Suppressor macrophage (primary cell): Measurements from ENCODE around the gene PRCC.

ENCODE experiments used
- DNase-seq, 4 experiments: peaks; one replicate each; pipeline ENCODE4 v3.0.0-alpha.2; 2020 to 2022

The PRCC gene

GRCh38 chr1:156814571-156815260 is 47.4 kb downstream of the PRCC start:
- no peak for DNase-seq

DNA sequence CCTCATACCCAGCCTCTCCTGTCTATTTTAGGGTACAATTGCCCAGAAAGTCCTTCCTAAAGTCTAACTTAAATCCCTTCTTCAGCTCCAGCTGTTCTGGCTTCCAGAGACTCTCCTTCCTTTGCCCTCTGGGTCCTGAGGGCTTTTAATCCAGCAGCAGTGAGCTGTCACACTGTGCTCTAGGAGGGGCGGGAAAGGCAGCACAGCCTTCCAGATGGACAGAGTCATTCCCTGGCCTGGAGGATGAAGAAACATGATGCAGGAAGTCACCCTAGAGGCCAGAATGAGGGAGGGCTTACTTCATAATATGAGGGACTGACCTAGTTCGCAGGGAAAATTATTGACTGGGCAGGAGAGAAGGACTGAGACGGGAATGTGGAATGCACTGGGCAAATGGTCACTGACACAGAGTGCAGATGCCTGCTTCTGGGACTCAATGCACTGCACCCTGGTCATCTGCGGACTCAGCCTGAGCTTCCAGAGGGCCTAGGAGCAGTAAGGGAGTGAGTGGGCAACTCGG is 48.0 kb downstream of the PRCC start:
- DNase-seq = no peak

- no peak for DNase-seq
These were observed 48.7 kb downstream of the PRCC start for GRCh38 chr1:156815961-156816422.

GRCh38 chr1:156816561-156817328 is 49.4 kb downstream of the PRCC start, which contains the start of gene SH2D2A:
Gene SH2D2A, minus strand, starts transcription at chr1:156816848. Its CDS starts 140 bp downstream, at chr1:156816708.
- peak; percentile 41 to 62 (median 57) for DNase-seq

DNA sequence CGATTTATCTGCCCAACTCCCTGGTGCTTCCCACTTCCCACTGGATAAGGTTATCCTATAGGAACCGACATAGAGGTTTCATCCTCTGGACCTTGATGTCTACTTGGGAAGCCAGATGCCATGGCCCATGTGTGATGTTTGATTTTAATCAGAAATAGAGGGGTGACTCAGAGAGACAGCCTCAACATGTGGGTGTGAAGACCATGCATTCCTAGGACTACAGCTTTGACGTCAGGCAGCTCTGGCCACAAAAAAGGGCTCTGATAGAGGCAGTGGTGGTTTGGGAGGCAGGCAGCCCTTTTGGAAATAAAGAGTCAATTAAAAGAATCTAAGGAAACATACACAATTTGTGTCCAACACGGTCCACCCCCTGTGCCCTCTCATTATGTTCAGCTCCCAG is 54.5 kb downstream of the PRCC start:
- DNase-seq = no peak

- no peak for DNase-seq
These were observed 55.3 kb downstream of the PRCC start for GRCh38 chr1:156822680-156823079.

DNA sequence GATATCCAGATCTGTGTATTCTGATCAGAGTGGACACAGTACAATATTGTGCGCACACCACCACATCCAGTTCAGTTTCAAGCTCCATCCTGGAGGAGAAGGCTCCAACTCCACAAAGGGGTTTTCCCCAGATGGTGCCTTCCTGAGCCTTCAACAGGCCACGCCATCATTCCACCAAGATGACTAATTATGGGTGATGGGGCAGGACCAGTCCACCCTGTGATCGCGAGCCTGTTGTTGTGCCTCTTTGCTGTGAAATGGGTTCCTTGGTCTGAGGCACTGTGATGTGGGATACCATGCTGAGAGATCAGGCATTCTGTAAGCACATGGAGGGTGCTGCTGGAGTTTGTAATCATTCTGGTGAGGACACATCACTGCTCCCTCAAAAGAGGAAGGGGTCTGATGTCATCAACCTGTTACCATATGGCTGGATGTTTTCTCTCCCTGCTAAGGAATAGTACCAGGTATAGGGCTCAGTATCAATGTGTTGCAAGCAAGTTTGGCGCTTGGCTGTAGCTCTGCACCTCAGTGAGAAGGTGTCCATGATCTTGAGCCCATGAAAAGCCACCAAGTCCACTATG is 56.0 kb downstream of the PRCC start:
- DNase-seq = peak in 2 of 4 experiments; percentile 20 to 28

- DNase-seq = no peak
These were observed 59.3 kb downstream of the PRCC start for GRCh38 chr1:156826630-156827029.

DNA sequence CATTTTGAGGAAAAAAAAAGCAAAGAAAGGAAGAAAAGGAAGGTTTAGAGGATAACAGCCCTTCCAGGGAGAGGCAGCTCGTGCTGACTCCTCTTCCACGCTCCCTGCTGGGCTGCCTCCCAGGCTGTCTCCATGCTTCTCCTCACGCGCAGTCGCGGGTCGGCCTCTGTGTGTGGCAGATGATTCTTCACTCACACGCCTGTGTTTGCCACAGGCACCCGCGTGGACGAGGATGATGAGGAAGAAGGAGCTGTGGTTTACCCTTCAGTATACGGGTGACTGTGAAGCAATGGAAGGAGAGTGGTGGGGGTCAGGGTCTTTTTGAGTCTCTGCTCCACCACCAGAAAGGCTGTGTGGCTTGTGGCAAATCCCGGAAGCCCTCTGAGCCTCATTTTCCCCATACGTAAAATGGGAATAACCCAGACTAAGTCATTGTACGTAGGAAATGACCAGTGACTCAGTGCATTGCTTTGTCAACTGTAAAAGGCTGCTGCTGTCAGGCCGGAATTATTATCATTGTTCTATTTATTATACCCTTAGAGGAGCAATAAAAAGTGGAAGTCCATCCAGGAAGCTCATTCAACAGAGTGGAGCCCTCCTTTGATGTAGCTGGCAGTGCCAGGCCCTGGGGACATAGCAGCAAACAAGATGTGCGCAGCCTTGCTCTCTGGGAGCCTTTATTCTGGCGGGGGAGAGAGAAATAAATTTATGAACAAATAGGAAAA is 61.2 kb downstream of the PRCC start:
- DNase-seq = no peak

GRCh38 chr1:156832434-156832833 is 65.1 kb downstream of the PRCC start:
- no peak for DNase-seq

DNA sequence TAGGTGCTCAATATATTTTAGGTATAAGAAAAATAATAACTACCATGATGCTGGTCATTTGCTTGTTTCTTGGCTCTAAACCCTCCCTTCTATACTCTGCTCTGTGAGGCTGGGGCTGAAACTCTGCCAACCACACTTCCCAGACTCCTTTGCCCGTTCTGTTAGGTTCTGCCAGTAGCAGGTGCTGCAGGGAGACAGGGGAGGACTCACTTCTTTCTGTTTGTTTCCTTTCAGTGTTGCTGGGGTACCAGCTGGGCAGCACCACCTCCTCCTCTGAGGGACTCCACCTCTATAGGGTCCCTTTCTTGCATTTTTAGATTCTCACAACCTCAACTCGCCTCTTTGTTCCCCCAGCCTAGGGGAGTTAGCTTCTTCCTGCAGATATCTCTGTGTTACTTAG is 66.3 kb downstream of the PRCC start:
- DNase-seq = no peak

DNA sequence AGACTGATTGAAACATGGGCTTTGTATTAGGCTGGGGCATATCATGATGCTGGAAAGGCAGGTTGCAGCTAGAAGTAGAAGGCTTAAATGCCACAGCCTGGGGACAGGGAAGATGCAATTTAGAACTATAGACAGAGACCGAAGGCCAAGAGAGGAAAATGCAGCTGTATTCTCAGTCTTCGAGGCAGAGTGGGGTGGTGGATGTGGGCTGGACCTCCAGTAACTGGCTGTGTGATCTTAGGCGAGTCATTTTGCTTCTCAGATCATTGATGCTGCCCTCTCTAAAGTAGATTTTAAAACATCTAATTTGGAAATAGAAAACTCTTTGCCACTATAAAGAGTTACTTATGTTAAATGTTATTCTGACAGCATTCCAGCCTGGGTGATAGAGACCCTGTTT is 67.0 kb downstream of the PRCC start:
- no peak for DNase-seq

DNA sequence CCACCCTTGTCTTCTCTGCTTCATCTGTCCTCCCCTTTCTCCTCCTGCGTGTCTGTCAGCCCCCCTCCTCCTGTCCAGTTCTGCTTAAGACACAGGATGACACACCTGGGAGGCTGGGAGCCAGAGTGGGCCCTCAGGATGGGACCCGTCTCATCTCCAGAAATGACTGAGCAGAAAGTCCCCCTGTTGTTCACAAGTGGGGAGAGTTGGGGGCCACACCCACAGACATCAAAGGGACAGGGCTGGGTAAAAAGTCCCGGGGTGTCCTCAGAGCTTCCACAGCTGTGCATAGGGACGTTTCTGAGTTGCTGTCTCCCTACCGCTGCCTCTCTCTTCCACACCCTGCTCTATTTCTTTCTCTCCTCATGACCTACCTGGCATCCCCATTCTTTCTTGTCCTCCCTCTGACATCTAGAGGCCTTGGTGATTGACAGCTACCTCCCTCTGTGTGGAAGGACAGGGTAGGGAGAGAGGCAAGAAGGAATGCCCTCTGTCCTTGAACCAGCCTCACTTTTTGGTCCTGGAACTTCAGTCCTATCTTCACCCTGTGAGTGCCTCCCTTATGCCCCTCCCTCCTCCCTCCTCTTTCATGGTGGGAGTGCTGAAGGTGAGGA is 68.8 kb downstream of the PRCC start:
- DNase-seq = no peak

- DNase-seq = no peak
These were observed 69.6 kb downstream of the PRCC start for GRCh38 chr1:156836892-156837291.

- peak; percentile 20 to 51 (median 43) for DNase-seq
These were observed 71.6 kb downstream of the PRCC start for GRCh38 chr1:156838972-156839371.

- no peak for DNase-seq
These were observed 72.2 kb downstream of the PRCC start for GRCh38 chr1:156839426-156840109.

DNA sequence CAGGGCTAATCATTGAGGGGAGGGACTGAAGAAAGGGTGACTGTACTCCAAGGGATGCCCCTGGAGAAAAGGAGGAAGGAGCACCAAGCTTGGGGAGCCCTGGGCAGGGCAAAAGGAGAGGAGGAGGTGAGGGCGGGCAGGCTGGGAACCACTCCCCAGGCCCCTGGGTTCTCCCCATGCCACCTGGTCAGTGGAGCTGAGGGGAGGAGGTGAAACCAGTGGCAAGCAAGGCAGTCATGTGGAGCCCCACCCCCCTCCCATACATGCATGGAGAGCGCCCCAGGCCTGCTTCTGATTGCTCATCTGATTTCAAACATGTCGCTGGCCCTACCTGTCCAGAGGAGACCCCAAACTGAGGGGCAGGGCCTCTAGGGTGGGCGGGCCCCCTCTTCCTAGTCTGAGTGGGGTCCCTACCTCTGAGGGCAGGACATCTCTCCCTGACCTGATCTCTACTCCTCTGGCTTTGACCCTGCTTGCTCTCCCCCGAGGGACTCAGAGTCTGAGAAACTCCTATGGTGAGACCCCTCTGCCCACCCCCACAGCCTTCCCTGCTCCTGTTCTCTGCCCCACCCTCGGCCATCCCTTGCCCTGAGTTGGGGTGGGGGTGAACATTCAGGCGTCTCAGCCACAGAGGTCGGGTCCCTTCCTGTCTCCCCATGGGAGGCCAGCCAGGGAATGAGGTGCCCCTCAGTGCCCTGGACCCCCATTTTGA is 73.0 kb downstream of the PRCC start:
- DNase-seq = no peak

DNA sequence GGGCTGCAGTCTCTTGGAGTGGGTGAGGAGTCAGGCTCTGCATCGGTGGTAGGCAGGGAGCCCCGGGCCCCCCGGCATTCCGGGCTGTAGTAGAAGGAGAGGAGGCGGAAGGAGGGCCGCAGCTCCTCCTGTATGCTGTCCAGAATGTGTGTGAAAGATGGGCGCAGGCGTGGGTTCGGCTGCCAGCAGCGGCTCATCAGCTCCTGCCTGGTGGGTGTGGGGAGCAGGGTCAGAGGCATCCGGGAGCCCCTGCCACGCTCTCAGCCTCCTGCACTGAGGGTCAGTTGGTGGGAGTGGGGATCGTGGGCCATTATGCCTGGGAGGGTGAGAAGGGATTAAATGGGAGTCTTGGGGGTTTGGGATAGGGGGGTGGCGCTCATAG is 73.6 kb downstream of the PRCC start:
- no peak for DNase-seq

DNA sequence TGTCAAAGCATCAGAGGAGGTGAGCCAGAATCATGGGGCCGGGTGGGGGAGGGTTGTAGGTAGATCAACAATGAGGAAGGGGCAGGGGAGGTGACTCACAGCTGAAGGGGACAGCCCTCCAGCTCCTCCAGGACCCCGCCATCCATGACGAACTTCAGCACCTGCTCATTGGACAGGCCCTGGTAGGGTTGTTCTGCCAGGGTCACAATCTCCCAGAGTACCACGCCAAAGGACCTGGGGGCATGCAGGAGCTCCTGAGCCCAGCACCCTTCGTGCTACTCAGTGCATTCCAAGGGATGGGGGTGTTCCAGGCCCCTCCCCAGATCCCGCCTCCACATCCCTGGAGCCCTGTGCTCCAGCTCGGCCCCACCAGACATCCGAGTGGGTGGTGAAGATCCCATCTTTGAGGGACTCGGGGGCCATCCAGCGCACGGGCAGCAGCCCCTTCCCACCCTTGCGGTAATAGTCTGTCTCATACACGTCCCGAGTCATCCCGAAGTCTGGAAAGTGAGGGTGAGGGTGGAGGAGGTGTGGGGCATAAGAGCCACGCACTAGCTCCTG is 74.0 kb downstream of the PRCC start:
- no peak for DNase-seq

DNA sequence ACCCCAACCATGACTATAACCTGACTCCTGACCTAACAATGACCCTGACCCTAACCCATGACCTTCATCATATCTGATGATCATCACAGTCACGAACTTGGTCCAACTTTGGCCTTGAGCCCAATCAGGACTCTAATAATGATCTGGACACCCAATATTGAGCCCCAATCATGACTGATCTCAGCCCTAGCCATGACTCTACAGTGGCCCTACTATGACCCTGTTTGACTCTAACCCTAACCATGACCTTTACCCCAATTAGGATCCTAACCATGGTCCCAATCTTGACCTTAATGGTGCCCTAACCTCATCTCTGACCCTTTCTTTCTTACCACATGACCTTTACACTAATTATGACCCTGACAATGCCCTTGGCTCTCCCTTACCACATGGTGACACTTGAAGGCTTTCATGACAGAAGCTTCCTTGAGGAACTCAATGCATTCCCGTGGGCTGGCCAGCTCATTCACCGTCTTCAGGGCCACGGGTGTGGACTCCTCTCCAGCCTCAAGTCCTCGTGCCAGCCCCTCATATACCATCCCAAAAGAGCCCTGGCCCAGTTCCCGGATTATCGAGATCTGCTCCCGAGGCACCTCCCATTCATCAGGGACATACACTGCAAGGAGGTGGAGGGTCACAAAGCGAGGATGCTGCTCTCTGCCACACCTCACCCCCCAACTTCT is 75.4 kb downstream of the PRCC start:
- DNase-seq = peak in 3 of 4 experiments; percentile 23 to 28 (median 27)
